ENCODE data around the gene PPFIA4. TPM values are rescaled to one million over a fixed set of nuclear protein-coding genes. Genes with fewer than 3 reads are reported as not detected.

PPFIA4 gene
- total RNA-seq, 1 donor from 2014 or later, result 0.29 TPM

GRCh38 chr1:203039609-203040512, 13.6 kb downstream of the PPFIA4 start:
- ATAC-seq (ENCODE audit: low read depth), result no peak
- H3K27ac Mint-ChIP-seq, result no peak overlapping the region
- H3K9me3 Mint-ChIP-seq, result no peaks in the 10 kb centered on the region
- TF ChIP-seq, protein P1, sequence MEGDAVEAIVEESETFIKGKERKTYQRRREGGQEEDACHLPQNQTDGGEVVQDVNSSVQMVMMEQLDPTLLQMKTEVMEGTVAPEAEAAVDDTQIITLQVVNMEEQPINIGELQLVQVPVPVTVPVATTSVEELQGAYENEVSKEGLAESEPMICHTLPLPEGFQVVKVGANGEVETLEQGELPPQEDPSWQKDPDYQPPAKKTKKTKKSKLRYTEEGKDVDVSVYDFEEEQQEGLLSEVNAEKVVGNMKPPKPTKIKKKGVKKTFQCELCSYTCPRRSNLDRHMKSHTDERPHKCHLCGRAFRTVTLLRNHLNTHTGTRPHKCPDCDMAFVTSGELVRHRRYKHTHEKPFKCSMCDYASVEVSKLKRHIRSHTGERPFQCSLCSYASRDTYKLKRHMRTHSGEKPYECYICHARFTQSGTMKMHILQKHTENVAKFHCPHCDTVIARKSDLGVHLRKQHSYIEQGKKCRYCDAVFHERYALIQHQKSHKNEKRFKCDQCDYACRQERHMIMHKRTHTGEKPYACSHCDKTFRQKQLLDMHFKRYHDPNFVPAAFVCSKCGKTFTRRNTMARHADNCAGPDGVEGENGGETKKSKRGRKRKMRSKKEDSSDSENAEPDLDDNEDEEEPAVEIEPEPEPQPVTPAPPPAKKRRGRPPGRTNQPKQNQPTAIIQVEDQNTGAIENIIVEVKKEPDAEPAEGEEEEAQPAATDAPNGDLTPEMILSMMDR (IDR thresholded peaks at IDR 0.05), result peak; percentile 17
- CTCF ChIA-PET, result interaction anchor here (0.6 to 3.3 kb wide), 27 partner anchors 8 to 662 kb away, joined by 3 to 81 read pairs (median 4); partner anchors contain the start of gene PPFIA4
- no peak for DNase-seq
- peaks cover 15% of the 10 kb centered on the region for H3K27me3 Mint-ChIP-seq
- intact Hi-C loops (cut with micrococcal nuclease), result loop anchor here (1.0 to 2.0 kb wide), 4 partner anchors 132 to 447 kb away; no protein-coding TSS in a partner anchor
- POLR2A ChIA-PET, result no interaction called here
- no peaks in the 10 kb centered on the region for H3K36me3 Mint-ChIP-seq (ENCODE audit: low read depth)
- no peak overlapping the region for H3K4me3 Mint-ChIP-seq
- peaks cover 3% of the 10 kb centered on the region for H3K4me1 Mint-ChIP-seq

DNA sequence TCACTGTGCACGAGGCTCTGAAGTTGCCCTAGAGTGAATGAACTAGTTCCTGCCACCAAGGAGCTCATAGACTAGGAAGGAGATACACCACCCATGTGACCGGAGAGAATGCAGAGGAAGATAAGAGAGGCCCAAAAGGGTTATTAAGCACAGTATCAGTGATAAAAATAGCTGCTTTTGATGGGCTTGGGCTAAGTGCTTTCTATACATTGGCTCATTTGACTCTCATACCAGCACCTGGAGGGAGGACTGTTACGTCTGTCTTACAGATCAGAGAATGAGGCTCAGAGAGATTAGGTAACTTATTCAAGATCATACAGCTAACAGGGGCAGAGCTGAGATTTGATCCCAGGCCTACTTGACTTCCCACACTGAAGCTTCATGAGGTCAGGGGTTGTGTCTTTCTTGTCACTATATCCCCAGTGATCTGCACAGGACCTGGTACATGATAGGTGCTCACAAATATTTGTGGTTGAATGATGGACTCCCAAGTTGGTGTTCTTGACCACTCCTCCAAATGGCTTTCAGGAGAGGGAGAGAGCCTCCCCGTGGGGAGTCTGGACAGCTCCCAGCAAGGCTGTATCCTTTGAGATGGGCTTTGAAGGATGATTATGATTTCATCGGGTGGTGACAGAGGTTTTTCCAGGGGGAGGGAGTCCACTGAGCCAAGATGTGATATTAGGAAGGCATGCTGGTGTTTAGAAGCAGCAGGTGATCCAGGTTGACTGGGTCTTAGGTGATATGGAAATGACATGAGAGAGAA, 14.4 kb downstream of the PPFIA4 start:
- H3K9me3 Mint-ChIP-seq, result no peaks in the 10 kb centered on the region

GRCh38 chr1:203041351-203041932, 15.2 kb downstream of the PPFIA4 start:
- H3K9me3 Mint-ChIP-seq, result no peaks in the 10 kb centered on the region
- H3K4me1 Mint-ChIP-seq, result peaks cover 3% of the 10 kb centered on the region

More for the DNA sequence above, 14.4 kb downstream of the PPFIA4 start:
- DNase-seq (no peak), ATAC-seq (ENCODE audit: low read depth) (no peak)
- Mint-ChIP-seq H3K36me3 (ENCODE audit: low read depth) (no peaks in the 10 kb centered on the region), H3K4me3 (no peak overlapping the region), H3K4me1 (peaks cover 3% of the 10 kb centered on the region), H3K27me3 (peaks cover 15% of the 10 kb centered on the region), H3K27ac (no peak overlapping the region)
- TF ChIP-seq, protein P1 (IDR thresholded peaks at IDR 0.05), result no peak
- ChIA-PET CTCF (interaction anchor here (0.7 to 3.3 kb wide), 11 partner anchors 7 to 447 kb away, joined by 3 to 81 read pairs (median 6); partner anchors contain the start of gene PPFIA4), POLR2A (no interaction called here)
- intact Hi-C loops (cut with micrococcal nuclease), result no loop called here

DNA sequence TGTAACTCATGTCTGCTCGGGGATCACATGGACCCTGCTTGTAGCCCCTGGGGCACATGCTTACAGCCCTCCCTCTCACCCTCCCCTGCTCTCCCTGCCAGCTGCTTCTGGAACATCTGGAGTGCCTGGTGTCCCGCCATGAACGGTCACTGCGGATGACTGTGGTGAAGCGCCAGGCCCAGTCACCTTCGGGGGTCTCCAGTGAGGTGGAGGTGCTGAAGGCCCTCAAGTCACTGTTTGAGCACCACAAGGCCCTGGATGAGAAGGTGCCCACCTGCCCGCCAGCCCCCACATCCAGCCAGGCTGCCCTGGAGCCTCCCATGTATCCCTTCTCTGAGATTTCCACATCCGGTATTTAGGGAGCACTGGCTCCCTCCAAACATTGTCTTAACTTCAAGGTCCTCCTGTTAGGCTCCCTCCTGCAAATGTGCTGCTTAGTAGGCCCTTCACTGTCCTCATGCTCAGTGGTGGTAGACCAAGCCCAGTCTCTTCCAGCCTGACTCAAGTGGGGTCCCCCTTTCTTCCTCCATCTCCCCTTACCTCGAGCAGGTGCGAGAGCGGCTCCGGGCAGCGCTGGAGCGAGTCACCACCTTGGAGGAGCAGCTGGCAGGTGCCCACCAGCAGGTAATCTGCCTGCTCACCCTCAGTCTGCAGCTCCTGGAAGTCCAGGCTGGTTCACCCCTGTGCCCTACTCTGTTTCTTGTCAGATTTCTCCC, 17.7 kb downstream of the PPFIA4 start:
- intact Hi-C loops (cut with micrococcal nuclease), result no loop called here
- POLR2A ChIA-PET, result no interaction called here
- CTCF ChIA-PET, result no interaction called here
- Mint-ChIP-seq H3K36me3 (ENCODE audit: low read depth) (no peaks in the 10 kb centered on the region), H3K9me3 (no peaks in the 10 kb centered on the region), H3K27me3 (peaks cover 10% of the 10 kb centered on the region), H3K4me1 (peaks cover 3% of the 10 kb centered on the region), H3K4me3 (no peak overlapping the region), H3K27ac (no peak overlapping the region)
- ATAC-seq (ENCODE audit: low read depth) (no peak), DNase-seq (no peak)
- TF ChIP-seq, protein P1 (IDR thresholded peaks at IDR 0.05), result no peak

More at GRCh38 chr1:203041351-203041932, 15.2 kb downstream of the PPFIA4 start:
- TF ChIP-seq, protein P1 (IDR thresholded peaks at IDR 0.05), result no peak
- intact Hi-C loops (cut with micrococcal nuclease), result no loop called here
- Mint-ChIP-seq H3K27ac (no peak overlapping the region), H3K36me3 (ENCODE audit: low read depth) (no peaks in the 10 kb centered on the region), H3K27me3 (peaks cover 15% of the 10 kb centered on the region), H3K4me3 (no peak overlapping the region)
- POLR2A ChIA-PET, result no interaction called here
- ATAC-seq (ENCODE audit: low read depth), result no peak
- CTCF ChIA-PET, result interaction anchor here (3.3 kb wide), 1 partner anchor 175 kb away, joined by 81 read pairs; no protein-coding TSS in a partner anchor
- no peak for DNase-seq
